GM12872 (cell line): ENCODE results near the gene ZNF774.

Source experiments
- CTCF ChIP-seq: IDR thresholded peaks from 3 replicates; pipeline ENCODE4 v1.5.1; 2011; ENCODE audit warnings: low read depth, mild to moderate bottlenecking, low read length, moderate library complexity; ENCODE audit not compliant: insufficient read depth

Gene ZNF774

DNA sequence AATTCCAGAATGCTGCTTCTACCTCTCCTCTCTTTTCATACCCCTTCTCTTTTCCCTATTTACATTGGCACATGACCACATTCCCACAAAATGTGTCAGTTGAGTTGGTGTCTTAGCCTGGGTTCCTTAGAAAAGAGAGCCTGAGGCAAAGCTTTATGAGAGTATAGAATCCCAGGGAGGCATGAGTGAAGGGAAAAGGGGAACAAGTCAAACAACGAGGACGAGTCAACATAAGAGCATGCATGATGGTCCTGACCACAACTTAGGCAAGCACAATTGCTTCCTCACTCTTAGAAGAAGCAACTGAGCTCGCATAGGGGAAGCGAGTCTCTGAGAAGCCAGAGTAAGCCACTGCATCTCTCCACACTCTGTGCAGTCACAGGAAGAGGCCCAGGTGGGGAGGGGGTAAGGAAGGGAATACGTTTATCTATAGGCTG is 15.4 kb upstream of the ZNF774 start:
- no peak for TF ChIP-seq CTCF

GRCh38 chr15:90337256-90337655 is 14.8 kb upstream of the ZNF774 start:
- TF ChIP-seq CTCF, result no peak

GRCh38 chr15:90338532-90338931 is 13.6 kb upstream of the ZNF774 start:
- no peak for TF ChIP-seq CTCF

DNA sequence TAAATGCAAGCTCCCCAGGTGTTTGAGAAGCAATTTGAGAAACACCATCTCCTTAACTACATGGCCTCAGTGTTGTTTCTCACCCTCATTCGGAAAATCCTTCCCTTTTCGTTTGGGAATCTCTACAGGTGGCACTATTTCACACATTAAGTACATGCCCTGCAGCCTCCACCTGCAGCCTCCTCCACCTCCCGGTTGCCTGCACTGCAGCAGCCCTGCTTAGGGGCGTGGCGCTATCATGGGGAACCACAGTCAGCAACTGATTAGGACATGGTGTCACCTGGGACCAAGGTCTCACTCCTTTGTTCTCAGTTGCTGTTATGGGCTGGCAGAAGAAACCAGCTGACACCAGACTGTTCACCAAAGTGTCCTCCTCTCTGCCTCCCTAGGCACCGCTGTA is 11.7 kb upstream of the ZNF774 start:
- no peak for TF ChIP-seq CTCF

GRCh38 chr15:90343302-90343790 is 8.7 kb upstream of the ZNF774 start:
- no peak for TF ChIP-seq CTCF

- no peak for TF ChIP-seq CTCF
These were observed 7.4 kb upstream of the ZNF774 start for GRCh38 chr15:90344662-90345061.

GRCh38 chr15:90345857-90346256 is 6.2 kb upstream of the ZNF774 start:
- no peak for TF ChIP-seq CTCF

DNA sequence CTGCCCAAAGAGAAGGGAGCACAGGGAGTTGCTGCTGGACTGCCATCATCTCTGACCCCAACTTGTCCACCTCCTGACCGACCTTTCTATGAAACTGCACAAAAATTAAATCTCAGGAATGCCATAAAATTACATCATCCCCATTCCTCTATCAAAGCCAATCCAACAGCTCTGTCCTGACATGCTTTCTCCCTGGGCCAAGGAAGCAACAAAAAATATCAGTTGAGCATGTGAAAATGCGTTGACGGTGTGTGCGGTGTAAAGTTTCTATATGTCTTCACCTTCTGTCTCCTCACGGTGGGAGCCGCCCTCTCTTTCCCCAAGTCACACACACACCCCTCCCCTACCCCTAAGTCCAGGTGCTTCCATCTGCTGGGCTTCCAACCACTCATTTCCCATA is 3.6 kb upstream of the ZNF774 start:
- no peak for TF ChIP-seq CTCF
